Measurements from ENCODE around the gene PSORS1C1.
"Not testable (repeated sequence)": the region's sequence is repeated elsewhere in the genome, so short reads cannot be mapped to it uniquely, and the experiment has no call there.

PSORS1C1 gene

DNA sequence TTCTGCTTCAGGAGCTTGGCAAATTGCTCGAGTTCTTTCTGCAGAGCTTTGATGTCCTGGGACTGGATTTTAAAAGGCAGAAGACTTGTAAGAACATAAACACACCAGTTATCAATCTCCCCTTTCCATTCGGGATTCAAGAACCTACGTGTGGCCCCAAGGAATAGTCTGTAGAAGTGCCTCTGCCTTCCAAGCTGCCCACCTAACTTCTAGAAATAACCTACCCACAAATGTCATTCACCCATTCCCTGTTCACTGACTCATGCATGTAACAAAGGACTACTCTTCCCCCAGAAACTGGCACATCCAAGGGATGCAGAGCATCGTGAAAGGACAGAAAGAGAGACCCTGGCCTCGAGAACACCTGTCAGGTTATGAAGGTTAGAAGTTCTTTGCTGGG lies 51.4 kb downstream of the PSORS1C1 start:
- DNase-seq (ENCODE audit: low read depth) = no peak
- TF ChIP-seq, protein P1, sequence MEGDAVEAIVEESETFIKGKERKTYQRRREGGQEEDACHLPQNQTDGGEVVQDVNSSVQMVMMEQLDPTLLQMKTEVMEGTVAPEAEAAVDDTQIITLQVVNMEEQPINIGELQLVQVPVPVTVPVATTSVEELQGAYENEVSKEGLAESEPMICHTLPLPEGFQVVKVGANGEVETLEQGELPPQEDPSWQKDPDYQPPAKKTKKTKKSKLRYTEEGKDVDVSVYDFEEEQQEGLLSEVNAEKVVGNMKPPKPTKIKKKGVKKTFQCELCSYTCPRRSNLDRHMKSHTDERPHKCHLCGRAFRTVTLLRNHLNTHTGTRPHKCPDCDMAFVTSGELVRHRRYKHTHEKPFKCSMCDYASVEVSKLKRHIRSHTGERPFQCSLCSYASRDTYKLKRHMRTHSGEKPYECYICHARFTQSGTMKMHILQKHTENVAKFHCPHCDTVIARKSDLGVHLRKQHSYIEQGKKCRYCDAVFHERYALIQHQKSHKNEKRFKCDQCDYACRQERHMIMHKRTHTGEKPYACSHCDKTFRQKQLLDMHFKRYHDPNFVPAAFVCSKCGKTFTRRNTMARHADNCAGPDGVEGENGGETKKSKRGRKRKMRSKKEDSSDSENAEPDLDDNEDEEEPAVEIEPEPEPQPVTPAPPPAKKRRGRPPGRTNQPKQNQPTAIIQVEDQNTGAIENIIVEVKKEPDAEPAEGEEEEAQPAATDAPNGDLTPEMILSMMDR (conservative IDR thresholded peaks at IDR 0.05; ENCODE audit: low read depth, low read length) = no peak
- H3K4me3 ChIP-seq (ENCODE audit: low read depth, low read length) = no peak overlapping the region

GRCh38 chr6:31168606-31169005 lies 54.0 kb downstream of the PSORS1C1 start:
- no peak for DNase-seq (ENCODE audit: low read depth)
- no peak overlapping the region for H3K4me3 ChIP-seq (ENCODE audit: low read depth, low read length)
- TF ChIP-seq, protein P1 (conservative IDR thresholded peaks at IDR 0.05; ENCODE audit: low read depth, low read length) = no peak

- H3K4me3 ChIP-seq (ENCODE audit: low read depth, low read length) = no peak overlapping the region
- TF ChIP-seq, protein P1 (conservative IDR thresholded peaks at IDR 0.05; ENCODE audit: low read depth, low read length) = no peak
- no peak for DNase-seq (ENCODE audit: low read depth)
Observed at GRCh38 chr6:31169123-31169857, 54.7 kb downstream of the PSORS1C1 start.

GRCh38 chr6:31169858-31170599 lies 55.4 kb downstream of the PSORS1C1 start:
- not testable (repeated sequence) for DNase-seq (ENCODE audit: low read depth)

DNA sequence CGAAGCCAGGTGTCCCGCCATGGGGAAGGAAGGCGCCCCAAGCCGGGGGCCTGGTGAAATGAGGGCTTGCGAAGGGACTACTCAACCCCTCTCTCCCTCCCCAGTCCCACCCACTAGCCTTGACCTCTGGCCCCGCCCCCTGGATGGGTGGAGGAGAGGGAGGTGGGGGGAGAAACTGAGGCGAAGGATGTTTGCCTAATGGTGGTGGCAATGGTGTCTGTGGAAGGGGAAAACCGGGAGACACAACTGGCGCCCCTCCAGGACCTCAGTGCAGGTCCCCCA lies 55.9 kb downstream of the PSORS1C1 start, which contains the start of gene POU5F1:
Gene POU5F1 (minus strand): TSS at position 83 of the 282 bp plus-strand sequence. CDS start 62 bp downstream, at position 21.
- TF ChIP-seq, protein P1 (conservative IDR thresholded peaks at IDR 0.05; ENCODE audit: low read depth, low read length) = no peak
- DNase-seq (ENCODE audit: low read depth) = no peak
- H3K4me3 ChIP-seq (ENCODE audit: low read depth, low read length) = no peak within 1 kb of the TSS

More at GRCh38 chr6:31169858-31170599, 55.4 kb downstream of the PSORS1C1 start:
- H3K4me3 ChIP-seq (ENCODE audit: low read depth, low read length) = not testable (repeated sequence)

DNA sequence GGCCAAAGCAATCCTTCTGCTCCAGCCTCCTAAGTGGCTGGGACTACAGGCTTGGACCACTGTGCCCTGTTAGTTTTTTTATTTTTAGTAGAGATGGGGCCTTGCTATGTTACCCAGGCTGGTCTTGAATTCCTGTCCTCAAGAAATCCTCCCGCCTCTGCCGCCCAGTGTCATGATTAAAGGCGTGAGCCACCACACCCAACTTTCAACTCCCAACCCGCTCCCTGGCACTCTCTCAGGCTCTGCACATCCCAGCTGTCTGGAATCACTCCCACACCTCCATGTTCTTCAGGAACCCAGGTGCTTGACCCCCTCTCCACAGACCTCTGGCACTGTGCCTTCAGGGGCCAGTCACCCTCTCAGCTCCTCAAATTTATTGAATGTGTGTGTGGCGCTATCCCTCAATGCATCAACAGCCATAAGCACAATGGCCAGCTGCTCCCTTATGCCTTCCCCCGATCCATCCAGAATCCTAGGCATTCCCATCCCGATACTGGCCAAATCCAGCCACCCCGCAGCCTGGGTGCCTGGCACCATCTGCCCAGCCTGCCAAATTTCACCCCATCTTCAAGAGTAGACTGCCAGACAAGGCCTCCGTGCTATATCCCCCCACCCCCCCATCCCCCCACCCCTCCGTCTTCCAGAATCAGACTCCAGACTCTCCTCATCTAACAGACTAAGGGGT lies 56.5 kb downstream of the PSORS1C1 start:
- no peak for DNase-seq (ENCODE audit: low read depth)
- TF ChIP-seq, protein P1 (conservative IDR thresholded peaks at IDR 0.05; ENCODE audit: low read depth, low read length) = no peak
- H3K4me3 ChIP-seq (ENCODE audit: low read depth, low read length) = no peak overlapping the region
